ENCODE results near the gene CPZ.
"Not testable (repeated sequence)": the region's sequence is repeated elsewhere in the genome, so short reads cannot be mapped to it uniquely, and the experiment has no call there.

The CPZ gene

GRCh38 chr4:8641256-8641655, 48.7 kb downstream of the CPZ start:
- DNase-seq: no peak

GRCh38 chr4:8641931-8642650, 49.5 kb downstream of the CPZ start:
- no peak for DNase-seq

- no peak for DNase-seq
Measured at GRCh38 chr4:8642651-8643321, 50.2 kb downstream of the CPZ start.

GRCh38 chr4:8643441-8643840, 50.9 kb downstream of the CPZ start:
- no peak for DNase-seq

GRCh38 chr4:8643986-8644385, 51.4 kb downstream of the CPZ start:
- no peak for DNase-seq

GRCh38 chr4:8644461-8644891, 51.9 kb downstream of the CPZ start:
- no peak for DNase-seq

- DNase-seq: no peak
Measured at GRCh38 chr4:8644966-8645752, 52.6 kb downstream of the CPZ start.

GRCh38 chr4:8645753-8646124, 53.2 kb downstream of the CPZ start:
- no peak for DNase-seq

- DNase-seq: no peak
Measured at GRCh38 chr4:8646296-8647093, 53.9 kb downstream of the CPZ start.

GRCh38 chr4:8647094-8647570, 54.6 kb downstream of the CPZ start:
- DNase-seq: no peak

- no peak for DNase-seq
Measured at GRCh38 chr4:8647626-8648025, 55.1 kb downstream of the CPZ start.

GRCh38 chr4:8648296-8648695, 55.7 kb downstream of the CPZ start:
- no peak for DNase-seq

GRCh38 chr4:8648816-8649630, 56.5 kb downstream of the CPZ start:
- DNase-seq: no peak

GRCh38 chr4:8649631-8650361, 57.2 kb downstream of the CPZ start:
- no peak for DNase-seq

GRCh38 chr4:8651661-8652180, 59.2 kb downstream of the CPZ start:
- DNase-seq: no peak

- DNase-seq: no peak
Measured at GRCh38 chr4:8652181-8653078, 59.9 kb downstream of the CPZ start.

GRCh38 chr4:8653326-8654000, 60.9 kb downstream of the CPZ start:
- DNase-seq: no peak

GRCh38 chr4:8654139-8654538, 61.6 kb downstream of the CPZ start:
- not testable (repeated sequence) for DNase-seq
